HUDEP-2 (cell line): ENCODE data around the gene HOXA11.
A peak's percentile ranks its signal among the peaks of the same experiment; 100 is the strongest.

Source experiments
- DNase-seq, 76 experiments: peaks; one replicate each; lab custom pipeline; 2025; ENCODE audit not compliant: unreplicated experiment in 76 of 76; lab: John Stamatoyannopoulos, UW

Gene HOXA11

DNA sequence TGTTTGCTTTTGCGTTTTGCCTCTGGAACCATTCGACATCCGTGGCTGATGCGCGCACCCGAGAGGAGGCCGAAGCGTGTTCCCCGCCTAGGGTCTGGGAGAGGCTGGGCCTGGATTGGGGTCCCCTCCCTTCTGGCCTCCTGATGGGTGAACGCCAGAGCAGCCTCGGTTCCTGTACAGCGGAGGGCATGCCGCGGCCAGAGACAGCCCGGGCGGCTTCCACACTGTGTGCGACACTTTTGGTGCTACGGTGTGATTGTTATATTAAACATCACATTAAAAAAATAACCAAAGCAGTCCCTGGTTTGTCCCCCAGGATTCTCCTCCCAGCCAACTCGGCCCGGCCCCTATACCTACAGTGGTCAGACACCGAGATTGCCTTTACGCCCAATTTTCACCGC, 24.9 kb downstream of the HOXA11 start:
- no peak for DNase-seq

DNA sequence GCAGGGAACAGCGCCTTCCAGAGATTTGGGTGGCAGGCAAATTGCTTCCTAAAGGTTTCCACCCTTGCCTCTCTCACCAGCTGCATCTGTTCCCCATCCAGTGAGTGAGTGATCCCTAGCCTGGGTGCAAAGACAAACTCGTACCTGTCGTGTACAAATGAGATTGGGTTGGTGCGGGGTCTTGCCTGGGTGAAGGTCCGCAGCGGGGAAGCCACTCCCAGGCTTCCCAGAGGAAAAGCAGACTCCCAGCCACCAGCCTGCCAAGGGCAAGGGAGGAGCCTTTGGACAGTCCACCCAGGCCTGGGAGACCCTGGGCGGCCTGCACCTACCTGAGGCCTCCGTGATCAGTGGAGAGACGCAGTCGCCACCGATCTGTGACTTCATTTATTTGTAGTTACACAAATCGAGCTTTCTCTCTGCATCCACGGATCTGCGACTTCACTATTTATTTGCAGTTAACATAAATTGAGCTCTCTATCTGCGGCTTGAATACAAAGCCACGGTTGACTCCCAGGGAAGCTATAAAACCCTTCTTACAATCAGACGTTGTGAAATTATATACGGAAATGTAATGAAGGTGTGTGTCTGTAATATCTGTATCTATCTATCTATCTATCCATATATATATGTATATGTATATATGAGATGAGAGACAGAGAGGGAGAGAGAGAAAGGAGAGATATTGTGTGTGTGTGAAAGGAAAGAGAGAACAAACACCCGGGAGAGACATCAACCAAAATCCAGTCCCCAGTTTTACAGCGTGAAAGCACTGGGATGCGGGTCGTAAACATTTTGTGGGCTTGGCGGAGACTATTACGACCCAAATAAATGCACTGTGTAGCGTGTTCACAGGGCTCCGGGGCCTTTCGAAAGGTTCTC, 25.5 kb downstream of the HOXA11 start:
- DNase-seq: no peak

GRCh38 chr7:27158436-27159265, 26.4 kb downstream of the HOXA11 start:
- DNase-seq: no peak

GRCh38 chr7:27157702-27158431, 27.2 kb downstream of the HOXA11 start:
- no peak for DNase-seq

DNA sequence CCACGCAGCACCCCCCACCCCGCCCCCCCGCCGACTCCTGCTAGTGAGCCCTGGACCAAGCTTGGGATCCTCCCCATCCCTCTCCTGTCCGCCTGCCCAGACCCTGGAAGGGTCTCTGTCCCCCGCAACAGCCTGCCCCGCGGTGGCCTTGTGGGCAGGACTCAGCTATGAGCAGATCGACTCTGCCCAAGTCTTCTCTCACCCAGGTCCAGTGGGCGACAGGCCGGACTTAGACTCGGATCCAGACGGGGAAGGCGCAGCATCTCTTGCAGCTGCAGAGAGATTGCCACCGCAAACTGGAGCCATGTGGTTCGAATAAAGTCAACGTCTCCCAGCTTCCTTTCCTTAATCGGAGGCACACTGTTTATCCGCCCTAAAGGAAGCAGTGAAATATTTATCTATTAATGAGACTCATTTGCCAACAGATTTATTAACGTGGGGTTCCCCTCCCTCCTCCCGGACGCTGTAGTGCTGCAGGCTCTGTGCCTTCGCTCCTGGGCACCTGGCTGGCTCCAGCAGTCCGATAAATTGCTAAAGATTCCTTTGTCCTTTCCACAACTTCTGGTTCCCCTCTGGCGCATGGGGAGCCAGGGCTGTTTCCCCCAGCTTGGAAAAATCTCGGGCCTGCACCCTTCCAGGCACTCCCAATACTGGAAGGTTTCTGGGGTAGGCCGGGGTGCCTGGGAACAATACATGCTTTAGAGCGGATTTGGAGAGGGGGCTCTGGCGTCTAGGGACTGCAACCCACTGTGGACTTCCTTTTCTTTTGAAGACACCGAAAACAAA, 27.9 kb downstream of the HOXA11 start:
- DNase-seq: no peak

DNA sequence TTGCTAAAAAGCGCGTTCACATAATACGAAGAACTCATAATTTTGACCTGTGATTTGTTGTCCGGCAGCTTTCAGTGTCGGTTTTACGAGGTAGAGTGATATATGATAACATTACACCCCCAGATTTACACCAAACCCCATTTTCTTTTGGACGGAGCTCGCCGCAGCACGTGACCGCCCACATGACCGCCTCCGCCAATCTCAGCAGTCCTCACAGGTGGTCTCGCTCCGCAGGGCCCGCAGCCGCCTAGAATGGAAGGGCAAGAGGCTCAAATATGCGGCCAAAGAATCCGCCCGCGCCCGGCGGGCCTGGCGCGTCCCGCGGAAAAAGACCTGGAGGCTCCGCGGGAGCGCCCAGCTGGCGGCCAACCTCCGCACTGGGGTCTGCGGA, 28.5 kb downstream of the HOXA11 start, which contains the start of gene HOXA7:
HOXA7 (minus strand) TSS at position 168 of the 391 bp plus-strand sequence; CDS start at position 38, 130 bp downstream.
- DNase-seq: no peak

DNA sequence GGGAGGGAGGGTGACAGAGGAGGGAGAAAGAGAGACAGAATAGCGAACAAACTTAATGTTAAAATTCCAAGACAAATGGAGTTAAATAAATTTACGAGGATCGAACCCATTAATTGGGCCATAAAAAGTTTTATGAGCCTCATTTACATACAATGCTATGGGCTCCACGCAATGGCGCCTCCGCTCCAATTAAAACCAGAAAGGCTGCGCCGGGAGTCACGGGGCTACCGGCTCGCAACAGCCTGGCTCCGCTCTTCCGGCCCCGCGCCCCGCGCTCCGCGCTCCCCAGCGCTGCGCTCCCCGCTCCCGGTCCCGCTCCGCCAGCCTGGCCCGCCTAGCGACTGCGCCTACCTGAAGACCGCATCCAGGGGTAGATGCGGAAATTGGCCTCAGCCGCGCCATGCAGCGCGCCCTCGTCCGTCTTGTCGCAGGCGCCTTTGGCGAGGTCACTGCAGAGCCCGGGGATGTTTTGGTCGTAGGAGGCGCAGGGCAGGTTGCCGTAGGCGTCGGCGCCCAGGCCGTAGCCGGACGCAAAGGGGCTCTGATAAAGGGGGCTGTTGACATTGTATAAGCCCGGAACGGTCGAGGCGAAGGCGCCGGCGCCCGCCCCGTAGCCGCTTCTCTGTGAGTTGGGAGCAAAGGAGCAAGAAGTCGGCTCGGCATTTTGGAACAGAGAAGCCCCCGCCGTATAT, 29.1 kb downstream of the HOXA11 start:
- DNase-seq: no peak

- no peak for DNase-seq
Measured at GRCh38 chr7:27154901-27155815, 29.9 kb downstream of the HOXA11 start.

DNA sequence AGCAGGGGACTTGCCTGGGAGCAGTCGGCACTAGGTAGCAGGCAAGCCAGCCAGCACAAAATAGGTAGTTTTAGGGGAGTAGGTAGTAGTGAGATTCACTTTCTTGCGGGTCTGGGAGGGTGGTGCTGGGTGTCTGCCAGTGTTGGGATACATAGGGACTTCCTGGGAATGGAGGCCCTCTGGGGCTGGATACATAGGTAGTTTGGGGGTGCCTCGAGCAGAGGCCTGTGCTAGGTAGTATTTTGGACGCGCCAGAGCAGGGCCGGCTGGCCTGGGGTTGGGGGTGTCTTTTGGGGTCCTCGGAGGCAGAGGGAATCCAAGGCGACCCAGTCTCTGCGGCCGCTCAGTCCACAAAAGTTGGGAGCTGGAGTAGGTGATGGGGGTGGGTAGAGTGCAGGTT, 30.7 kb downstream of the HOXA11 start:
- DNase-seq: no peak

DNA sequence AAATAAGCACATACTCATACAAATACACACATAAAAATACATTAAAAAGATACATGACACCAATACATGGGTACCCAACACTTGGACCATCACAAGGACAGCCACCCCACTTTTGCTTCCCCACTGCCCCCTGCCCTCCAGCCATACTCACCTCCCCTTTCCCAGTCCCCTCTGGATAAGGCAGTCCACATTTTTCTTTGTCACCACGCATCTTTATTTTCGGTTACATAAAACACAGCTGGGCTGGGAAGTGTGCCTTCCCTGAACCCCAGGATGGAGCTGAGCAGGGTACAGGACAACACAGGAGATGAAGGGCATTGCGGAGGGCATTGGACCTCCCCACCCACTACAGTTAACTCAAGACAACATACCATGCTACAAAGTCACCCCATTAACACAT, 31.5 kb downstream of the HOXA11 start:
- DNase-seq: no peak

DNA sequence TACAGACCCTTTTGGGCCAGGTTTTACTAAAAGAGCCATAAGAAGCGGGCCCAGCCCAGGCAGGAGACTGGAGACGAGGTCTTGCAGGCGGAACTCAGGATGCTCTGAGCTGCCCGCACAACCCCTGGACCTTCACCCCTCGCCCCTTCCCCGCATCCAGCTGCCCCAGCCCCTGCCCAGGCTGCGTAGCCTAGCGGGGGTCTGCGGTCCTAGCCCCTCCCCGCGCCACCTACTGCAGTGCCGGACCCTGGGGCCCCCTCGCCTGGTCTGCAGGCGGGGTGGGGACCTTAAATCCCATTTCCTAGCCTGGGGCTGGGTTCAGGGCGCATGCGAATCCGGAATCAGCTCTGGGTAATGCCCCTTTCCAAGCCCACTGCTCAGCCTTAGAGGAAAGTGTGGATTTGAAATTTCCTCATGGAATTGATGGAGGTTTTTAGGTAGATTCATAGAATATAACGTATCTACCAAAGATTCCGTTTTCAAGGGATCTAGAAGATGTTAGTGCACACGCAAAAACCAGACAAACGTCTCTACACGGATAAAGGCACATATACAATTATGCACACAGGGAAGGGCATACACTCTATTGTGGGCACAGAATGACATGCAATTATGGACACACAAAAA, 32.1 kb downstream of the HOXA11 start:
- DNase-seq: no peak

GRCh38 chr7:27151931-27152815, 32.9 kb downstream of the HOXA11 start, which contains the start of gene HOXA3:
TSS of gene HOXA3 (minus strand) at chr7:27152583. CDS start at chr7:27110640, 41,943 bp downstream.
- no peak for DNase-seq

GRCh38 chr7:27151341-27151930, 33.6 kb downstream of the HOXA11 start:
- no peak for DNase-seq

DNA sequence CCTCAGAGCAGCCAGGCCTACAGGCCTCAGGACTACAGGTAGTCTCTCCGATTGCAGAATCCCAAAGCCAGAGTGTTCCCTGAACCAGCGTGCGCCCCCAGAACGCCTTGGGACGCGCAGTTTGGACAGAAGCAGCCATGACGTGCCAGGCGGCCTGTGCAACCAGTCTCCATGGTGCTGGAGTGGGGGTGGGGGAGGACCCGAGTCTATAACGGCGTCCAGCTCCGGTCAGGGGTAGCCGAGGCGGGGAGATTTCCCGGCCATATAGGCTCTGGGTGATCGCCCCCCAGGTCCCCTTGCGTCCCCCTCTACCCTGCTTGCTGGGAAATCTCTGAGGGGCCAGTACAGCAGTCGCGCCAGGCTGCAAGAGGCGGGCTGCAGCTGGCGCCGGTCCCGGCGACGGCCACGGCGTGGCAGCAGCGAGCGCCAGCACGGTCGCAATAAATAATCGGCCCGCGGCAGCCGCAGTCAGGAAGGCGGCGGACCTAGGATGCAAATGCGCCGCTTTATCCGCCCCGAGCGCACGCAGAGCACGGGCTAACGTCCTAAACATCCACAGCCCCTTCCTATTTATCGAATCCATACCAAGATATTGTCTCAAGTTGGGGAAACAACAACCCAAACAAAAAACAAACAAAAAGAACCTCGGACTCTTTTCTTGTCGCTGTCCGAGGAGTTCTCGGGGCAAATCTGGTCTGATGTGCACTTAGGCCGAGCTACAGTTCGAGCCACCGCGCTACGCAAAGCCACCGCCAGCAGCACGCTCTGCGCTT, 34.3 kb downstream of the HOXA11 start:
- DNase-seq: peak in 54 of 76 experiments; percentile 4 to 70 (median 34)

GRCh38 chr7:27149842-27150567, 35.0 kb downstream of the HOXA11 start:
- DNase-seq: no peak
